ENCODE results near the gene CAPN5.

DNA sequence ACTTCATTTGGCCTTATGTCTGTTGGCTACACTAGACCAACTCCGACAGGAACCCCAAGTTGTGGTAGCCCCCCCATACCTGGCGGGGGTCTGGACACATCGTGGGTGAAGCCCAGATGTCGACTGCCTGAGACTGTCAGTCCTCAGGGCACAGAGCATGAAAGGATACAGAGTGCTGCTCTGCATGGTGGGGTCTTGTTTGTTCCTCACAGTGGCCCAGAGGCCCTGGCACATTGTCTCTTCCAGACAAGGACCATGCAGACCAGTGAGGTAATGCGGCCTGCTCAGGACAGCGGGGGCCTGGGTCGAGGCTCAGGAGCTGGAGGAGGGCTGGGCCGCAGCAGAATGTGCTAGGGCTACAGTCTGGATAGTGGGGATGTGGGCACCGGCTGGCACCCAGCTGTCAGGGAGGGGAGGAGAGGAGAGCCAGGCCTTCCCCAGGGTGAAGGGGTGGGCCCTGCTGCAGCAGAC is 14.6 kb downstream of the CAPN5 start:
- no peak for TF ChIP-seq POLR2A (IDR thresholded peaks at IDR 0.05)
- TF ChIP-seq, protein P1, sequence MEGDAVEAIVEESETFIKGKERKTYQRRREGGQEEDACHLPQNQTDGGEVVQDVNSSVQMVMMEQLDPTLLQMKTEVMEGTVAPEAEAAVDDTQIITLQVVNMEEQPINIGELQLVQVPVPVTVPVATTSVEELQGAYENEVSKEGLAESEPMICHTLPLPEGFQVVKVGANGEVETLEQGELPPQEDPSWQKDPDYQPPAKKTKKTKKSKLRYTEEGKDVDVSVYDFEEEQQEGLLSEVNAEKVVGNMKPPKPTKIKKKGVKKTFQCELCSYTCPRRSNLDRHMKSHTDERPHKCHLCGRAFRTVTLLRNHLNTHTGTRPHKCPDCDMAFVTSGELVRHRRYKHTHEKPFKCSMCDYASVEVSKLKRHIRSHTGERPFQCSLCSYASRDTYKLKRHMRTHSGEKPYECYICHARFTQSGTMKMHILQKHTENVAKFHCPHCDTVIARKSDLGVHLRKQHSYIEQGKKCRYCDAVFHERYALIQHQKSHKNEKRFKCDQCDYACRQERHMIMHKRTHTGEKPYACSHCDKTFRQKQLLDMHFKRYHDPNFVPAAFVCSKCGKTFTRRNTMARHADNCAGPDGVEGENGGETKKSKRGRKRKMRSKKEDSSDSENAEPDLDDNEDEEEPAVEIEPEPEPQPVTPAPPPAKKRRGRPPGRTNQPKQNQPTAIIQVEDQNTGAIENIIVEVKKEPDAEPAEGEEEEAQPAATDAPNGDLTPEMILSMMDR (IDR thresholded peaks at IDR 0.05): no peak

All from tibial nerve (tissue), 3 donors.